HL-60 (cell line): ENCODE data around the gene OR5B21.

Experiments used
- DNase-seq, 2 experiments: peaks; one replicate each; pipeline ENCODE4 v3.0.0-alpha.2; 2010 to 2020; ENCODE audit warnings: low read depth in 1 of 2, low spot score in 1 of 2
- H3K27ac ChIP-seq: fragments of 250-450 bp; sonication (Bioruptor Pico); replicated peaks from 2 replicates; pipeline ENCODE4 v1.5.1; 2020; ENCODE audit warnings: mild to moderate bottlenecking, moderate library complexity
- H3K27me3 ChIP-seq: fragments of 250-450 bp; sonication (Bioruptor Pico); 2 replicates; pipeline ENCODE4 v1.5.1; 2021; ENCODE audit warnings: mild to moderate bottlenecking, moderate library complexity; ENCODE audit not compliant: insufficient read depth, poor library complexity, severe bottlenecking
- H3K4me3 ChIP-seq: replicated peaks from 2 replicates; pipeline ENCODE4 v1.5.1; 2011; ENCODE audit warnings: mild to moderate bottlenecking, control low read depth, low read length; ENCODE audit not compliant: insufficient read depth
- CTCF ChIP-seq: IDR thresholded peaks from one replicate; pipeline ENCODE4 v1.5.1; 2011; ENCODE audit warnings: low read length, control low read depth, inconsistent platforms; ENCODE audit not compliant: insufficient read depth
- GABPA ChIP-seq: IDR thresholded peaks from 2 replicates; pipeline ENCODE4 v1.6.1; 2012; ENCODE audit warnings: low read depth
- POLR2AphosphoS5 ChIP-seq: IDR thresholded peaks from 2 replicates; pipeline ENCODE4 v1.6.1; 2012; ENCODE audit warnings: low read depth
- REST ChIP-seq: IDR thresholded peaks from 2 replicates; pipeline ENCODE4 v1.6.1; 2012; ENCODE audit warnings: low read depth; ENCODE audit not compliant: insufficient replicate concordance
- SPI1 ChIP-seq: IDR thresholded peaks from 2 replicates; pipeline ENCODE4 v1.6.1; 2012; ENCODE audit warnings: low read depth, mild to moderate bottlenecking, borderline replicate concordance
- long read RNA-seq: library from polyadenylated mRNA; unstranded; transcript quantifications from one replicate; pipeline ENCODE4 v2.0.0, GENCODE V29; 2020

OR5B21 gene
- long read RNA-seq = 0 reads

DNA sequence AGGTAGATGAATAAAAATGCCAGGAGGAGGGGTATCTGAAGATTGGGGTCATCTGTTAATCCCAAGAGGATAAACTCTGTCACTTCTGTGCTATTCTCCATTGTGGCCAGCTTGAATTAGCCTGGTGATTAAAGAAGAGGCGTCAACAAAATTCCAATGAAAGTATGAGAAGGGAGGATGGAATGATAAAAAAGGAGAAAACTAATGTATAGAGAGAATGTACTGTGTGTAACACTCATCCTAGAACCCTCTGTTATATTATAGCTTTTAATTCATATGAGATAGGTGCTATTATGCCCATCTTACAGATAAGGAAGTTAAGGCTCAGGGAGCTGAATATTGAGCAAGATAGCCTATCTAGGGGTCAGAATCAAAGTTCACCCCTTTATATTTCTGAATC is at the start of gene OR5B21:
TSS of gene OR5B21 (minus strand) at position 101 of the 400 bp plus-strand sequence. CDS start at position 101, 0 bp downstream.
- Histone ChIP-seq H3K27me3 (no peaks in the 10 kb centered on the region), H3K27ac (no peak within 1 kb of the TSS), H3K4me3 (no peak within 1 kb of the TSS)
- no peak for DNase-seq
- TF ChIP-seq REST (no peak), GABPA (no peak), SPI1 (no peak), POLR2AphosphoS5 (no peak), CTCF (no peak)

GRCh38 chr11:58549644-58550043 is 41.7 kb upstream of the OR5B21 start:
- H3K27me3 ChIP-seq = no peaks in the 10 kb centered on the region
- TF ChIP-seq CTCF (no peak), POLR2AphosphoS5 (no peak), GABPA (no peak), REST (no peak), SPI1 (no peak)

DNA sequence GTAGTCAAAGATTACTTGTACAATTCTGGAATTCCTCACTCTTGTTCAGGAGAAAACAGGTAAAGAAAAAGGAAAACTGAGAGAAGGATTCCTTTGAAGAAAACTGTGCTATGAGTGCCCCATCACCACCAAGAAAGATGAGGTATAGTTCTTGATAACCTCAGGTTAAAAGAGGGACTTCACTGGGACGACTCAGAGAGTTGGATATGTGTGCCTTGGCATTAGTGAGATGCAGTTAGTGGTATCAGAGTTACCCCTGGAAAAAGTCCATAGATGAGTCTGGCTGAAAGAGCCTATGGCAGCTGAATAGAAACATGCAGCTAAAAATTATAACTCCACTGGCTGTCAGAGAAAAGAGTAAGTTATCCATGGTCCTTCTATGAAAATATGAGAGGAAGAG is 38.9 kb upstream of the OR5B21 start:
- Histone ChIP-seq H3K4me3 (no peak overlapping the region), H3K27me3 (no peaks in the 10 kb centered on the region), H3K27ac (no peak overlapping the region)
- DNase-seq = no peak
- no peak for TF ChIP-seq SPI1
- TF ChIP-seq REST = no peak
- no peak for TF ChIP-seq CTCF
- TF ChIP-seq GABPA = no peak
- TF ChIP-seq POLR2AphosphoS5 = no peak

More at GRCh38 chr11:58549644-58550043, 41.7 kb upstream of the OR5B21 start:
- Histone ChIP-seq H3K27ac (no peak overlapping the region), H3K4me3 (no peak overlapping the region)
- no peak for DNase-seq
